ENCODE results near the gene IRAK1.

Gene IRAK1

GRCh38 chrX:154015581-154016264 lies 4.0 kb downstream of the IRAK1 start:
- Mint-ChIP-seq H3K4me3 (peak overlapping the region; percentile 61), H3K27me3 (no peaks in the 10 kb centered on the region), H3K27ac (peak overlapping the region; percentile 51), H3K9me3 (no peaks in the 10 kb centered on the region), H3K36me3 (no peaks in the 10 kb centered on the region), H3K4me1 (peaks cover 4% of the 10 kb centered on the region)

GRCh38 chrX:154014429-154015380 lies 5.0 kb downstream of the IRAK1 start:
- H3K4me3 Mint-ChIP-seq: no peak overlapping the region
- H3K36me3 Mint-ChIP-seq: no peaks in the 10 kb centered on the region
- H3K27me3 Mint-ChIP-seq: no peaks in the 10 kb centered on the region
- H3K9me3 Mint-ChIP-seq: no peaks in the 10 kb centered on the region
- peaks cover 4% of the 10 kb centered on the region for H3K4me1 Mint-ChIP-seq
- H3K27ac Mint-ChIP-seq: no peak overlapping the region

- H3K9me3 Mint-ChIP-seq: no peaks in the 10 kb centered on the region
- no peak overlapping the region for H3K4me3 Mint-ChIP-seq
- no peak overlapping the region for H3K27ac Mint-ChIP-seq
- no peaks in the 10 kb centered on the region for H3K36me3 Mint-ChIP-seq
- H3K4me1 Mint-ChIP-seq: peaks cover 4% of the 10 kb centered on the region
- no peaks in the 10 kb centered on the region for H3K27me3 Mint-ChIP-seq
Observed at GRCh38 chrX:154013614-154014360, 5.9 kb downstream of the IRAK1 start.

GRCh38 chrX:154013001-154013421 lies 6.7 kb downstream of the IRAK1 start:
- H3K4me3 Mint-ChIP-seq: no peak overlapping the region
- H3K4me1 Mint-ChIP-seq: peaks cover 4% of the 10 kb centered on the region
- H3K9me3 Mint-ChIP-seq: no peaks in the 10 kb centered on the region
- H3K27me3 Mint-ChIP-seq: no peaks in the 10 kb centered on the region
- no peak overlapping the region for H3K27ac Mint-ChIP-seq
- peaks cover 2% of the 10 kb centered on the region for H3K36me3 Mint-ChIP-seq

- H3K4me3 Mint-ChIP-seq: no peak overlapping the region
- no peaks in the 10 kb centered on the region for H3K27me3 Mint-ChIP-seq
- H3K9me3 Mint-ChIP-seq: no peaks in the 10 kb centered on the region
- H3K36me3 Mint-ChIP-seq: peaks cover 4% of the 10 kb centered on the region
- peaks cover 9% of the 10 kb centered on the region for H3K4me1 Mint-ChIP-seq
- H3K27ac Mint-ChIP-seq: no peak overlapping the region
Observed at GRCh38 chrX:154012336-154012991, 7.2 kb downstream of the IRAK1 start.

- Mint-ChIP-seq H3K4me1 (peaks cover 9% of the 10 kb centered on the region), H3K27me3 (no peaks in the 10 kb centered on the region), H3K27ac (no peak overlapping the region), H3K4me3 (no peak overlapping the region), H3K9me3 (no peaks in the 10 kb centered on the region), H3K36me3 (peaks cover 4% of the 10 kb centered on the region)
Observed at GRCh38 chrX:154011376-154012335, 8.0 kb downstream of the IRAK1 start.

- no peak overlapping the region for H3K27ac Mint-ChIP-seq
Observed at GRCh38 chrX:154010330-154011087, 9.2 kb downstream of the IRAK1 start.

GRCh38 chrX:154008521-154008920 lies 11.2 kb downstream of the IRAK1 start:
- Mint-ChIP-seq H3K9me3 (no peaks in the 10 kb centered on the region), H3K27me3 (no peaks in the 10 kb centered on the region), H3K4me1 (peaks cover 5% of the 10 kb centered on the region), H3K4me3 (no peak overlapping the region), H3K36me3 (peaks cover 4% of the 10 kb centered on the region), H3K27ac (peak overlapping the region; percentile 23)

More at GRCh38 chrX:154010330-154011087, 9.2 kb downstream of the IRAK1 start:
- peaks cover 5% of the 10 kb centered on the region for H3K4me1 Mint-ChIP-seq
- peaks cover 4% of the 10 kb centered on the region for H3K36me3 Mint-ChIP-seq
- H3K27me3 Mint-ChIP-seq: no peaks in the 10 kb centered on the region
- no peak overlapping the region for H3K4me3 Mint-ChIP-seq
- H3K9me3 Mint-ChIP-seq: no peaks in the 10 kb centered on the region

- H3K4me1 Mint-ChIP-seq: peaks cover 17% of the 10 kb centered on the region
- H3K4me3 Mint-ChIP-seq: no peak overlapping the region
- peaks cover 4% of the 10 kb centered on the region for H3K36me3 Mint-ChIP-seq
- H3K27me3 Mint-ChIP-seq: no peaks in the 10 kb centered on the region
- no peaks in the 10 kb centered on the region for H3K9me3 Mint-ChIP-seq
- no peak overlapping the region for H3K27ac Mint-ChIP-seq
Observed at GRCh38 chrX:154006947-154007346, 12.8 kb downstream of the IRAK1 start.

GRCh38 chrX:154004315-154004714 lies 15.4 kb downstream of the IRAK1 start:
- H3K36me3 Mint-ChIP-seq: peaks cover 6% of the 10 kb centered on the region
- H3K27me3 Mint-ChIP-seq: no peaks in the 10 kb centered on the region
- H3K9me3 Mint-ChIP-seq: no peaks in the 10 kb centered on the region
- H3K27ac Mint-ChIP-seq: no peak overlapping the region
- no peak overlapping the region for H3K4me3 Mint-ChIP-seq
- H3K4me1 Mint-ChIP-seq: peaks cover 22% of the 10 kb centered on the region

- H3K9me3 Mint-ChIP-seq: no peaks in the 10 kb centered on the region
- peaks cover 1% of the 10 kb centered on the region for H3K36me3 Mint-ChIP-seq
- no peaks in the 10 kb centered on the region for H3K27me3 Mint-ChIP-seq
- H3K27ac Mint-ChIP-seq: peak overlapping the region; percentile 94
- peak overlapping the region; percentile 65 for H3K4me3 Mint-ChIP-seq
- peaks cover 17% of the 10 kb centered on the region for H3K4me1 Mint-ChIP-seq
Observed at GRCh38 chrX:154002215-154002719, 17.4 kb downstream of the IRAK1 start.

GRCh38 chrX:154000051-154000450 lies 19.7 kb downstream of the IRAK1 start:
- no peak overlapping the region for H3K4me3 Mint-ChIP-seq
- H3K27me3 Mint-ChIP-seq: no peaks in the 10 kb centered on the region
- H3K4me1 Mint-ChIP-seq: peaks cover 17% of the 10 kb centered on the region
- peaks cover 1% of the 10 kb centered on the region for H3K36me3 Mint-ChIP-seq
- H3K27ac Mint-ChIP-seq: no peak overlapping the region
- no peaks in the 10 kb centered on the region for H3K9me3 Mint-ChIP-seq

GRCh38 chrX:153999359-154000037 lies 20.2 kb downstream of the IRAK1 start:
- Mint-ChIP-seq H3K27me3 (no peaks in the 10 kb centered on the region), H3K36me3 (peaks cover 1% of the 10 kb centered on the region), H3K4me3 (no peak overlapping the region)

More at GRCh38 chrX:153999359-154000037, 20.2 kb downstream of the IRAK1 start:
- Mint-ChIP-seq H3K27ac (no peak overlapping the region), H3K9me3 (no peaks in the 10 kb centered on the region), H3K4me1 (peaks cover 17% of the 10 kb centered on the region)

Measured in activated naive CD4-positive, alpha-beta T cell treated with anti-CD3 and anti-CD28 coated beads, Interleukin-2, amount 50 U/mL, for 24 hours (primary cell).